ENCODE results near the gene SPARCL1. TPM values are rescaled to one million over a fixed set of nuclear protein-coding genes. Genes with fewer than 3 reads are reported as not detected.

The SPARCL1 gene
- total RNA-seq, 1 donor from 2014 or later = 8.6 TPM

DNA sequence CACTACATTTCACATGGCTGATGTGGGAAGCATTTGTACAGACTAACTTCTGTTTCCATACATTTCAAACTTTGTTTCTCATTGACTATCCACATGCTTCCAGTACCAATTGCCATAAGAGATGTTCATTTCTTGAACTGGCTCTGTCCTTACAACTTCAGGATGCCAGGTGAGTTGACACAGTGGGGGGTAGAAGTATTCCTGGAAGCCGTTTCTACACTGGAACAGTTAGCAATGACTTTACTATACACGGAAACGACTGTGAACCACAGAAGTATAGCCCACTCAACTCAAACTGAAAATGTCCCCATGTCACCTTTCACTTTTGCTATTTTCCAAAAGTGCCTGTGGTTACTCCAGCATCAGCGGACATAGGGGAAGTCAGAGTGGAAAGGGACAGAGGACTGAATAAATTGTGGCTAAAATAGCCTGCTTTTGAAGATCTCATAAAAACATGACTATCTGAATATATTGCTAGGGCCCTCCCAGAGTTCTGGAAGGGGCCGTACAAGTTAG lies 41.2 kb upstream of the SPARCL1 start:
- Mint-ChIP-seq H3K4me3 (no peak overlapping the region), H3K36me3 (ENCODE audit: low read depth) (no peaks in the 10 kb centered on the region), H3K9me3 (no peaks in the 10 kb centered on the region), H3K27ac (ENCODE audit: unreplicated experiment) (no peak overlapping the region), H3K27me3 (ENCODE audit: low read depth) (no peaks in the 10 kb centered on the region), H3K4me1 (no peaks in the 10 kb centered on the region)
- TF ChIP-seq, protein P1, sequence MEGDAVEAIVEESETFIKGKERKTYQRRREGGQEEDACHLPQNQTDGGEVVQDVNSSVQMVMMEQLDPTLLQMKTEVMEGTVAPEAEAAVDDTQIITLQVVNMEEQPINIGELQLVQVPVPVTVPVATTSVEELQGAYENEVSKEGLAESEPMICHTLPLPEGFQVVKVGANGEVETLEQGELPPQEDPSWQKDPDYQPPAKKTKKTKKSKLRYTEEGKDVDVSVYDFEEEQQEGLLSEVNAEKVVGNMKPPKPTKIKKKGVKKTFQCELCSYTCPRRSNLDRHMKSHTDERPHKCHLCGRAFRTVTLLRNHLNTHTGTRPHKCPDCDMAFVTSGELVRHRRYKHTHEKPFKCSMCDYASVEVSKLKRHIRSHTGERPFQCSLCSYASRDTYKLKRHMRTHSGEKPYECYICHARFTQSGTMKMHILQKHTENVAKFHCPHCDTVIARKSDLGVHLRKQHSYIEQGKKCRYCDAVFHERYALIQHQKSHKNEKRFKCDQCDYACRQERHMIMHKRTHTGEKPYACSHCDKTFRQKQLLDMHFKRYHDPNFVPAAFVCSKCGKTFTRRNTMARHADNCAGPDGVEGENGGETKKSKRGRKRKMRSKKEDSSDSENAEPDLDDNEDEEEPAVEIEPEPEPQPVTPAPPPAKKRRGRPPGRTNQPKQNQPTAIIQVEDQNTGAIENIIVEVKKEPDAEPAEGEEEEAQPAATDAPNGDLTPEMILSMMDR (conservative IDR thresholded peaks at IDR 0.05) = no peak
- DNase-seq (ENCODE audit: low read depth, low spot score) = no peak

DNA sequence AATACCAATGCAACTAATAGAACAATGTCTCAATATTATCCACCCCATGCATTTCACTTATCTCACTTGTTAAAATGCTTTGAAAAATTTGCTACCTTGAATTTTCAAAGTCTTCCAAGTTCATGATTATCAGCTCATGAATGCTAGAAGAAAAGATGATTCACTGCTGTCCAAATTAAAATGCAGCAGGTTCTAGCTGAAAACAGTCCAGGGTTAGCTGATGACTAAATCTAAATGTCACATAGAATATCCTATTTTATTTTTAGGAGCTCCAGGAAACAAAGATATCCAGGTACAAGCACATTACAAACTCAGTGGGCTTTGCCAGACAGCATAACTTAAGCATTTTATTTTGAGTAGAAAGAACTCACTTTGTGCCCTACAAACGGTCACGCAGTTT lies 38.0 kb upstream of the SPARCL1 start:
- Mint-ChIP-seq H3K27me3 (ENCODE audit: low read depth) (no peaks in the 10 kb centered on the region), H3K9me3 (no peaks in the 10 kb centered on the region), H3K27ac (ENCODE audit: unreplicated experiment) (no peak overlapping the region), H3K36me3 (ENCODE audit: low read depth) (no peaks in the 10 kb centered on the region), H3K4me3 (no peak overlapping the region), H3K4me1 (no peaks in the 10 kb centered on the region)
- TF ChIP-seq, protein P1 (conservative IDR thresholded peaks at IDR 0.05) = no peak
- DNase-seq (ENCODE audit: low read depth, low spot score) = no peak

DNA sequence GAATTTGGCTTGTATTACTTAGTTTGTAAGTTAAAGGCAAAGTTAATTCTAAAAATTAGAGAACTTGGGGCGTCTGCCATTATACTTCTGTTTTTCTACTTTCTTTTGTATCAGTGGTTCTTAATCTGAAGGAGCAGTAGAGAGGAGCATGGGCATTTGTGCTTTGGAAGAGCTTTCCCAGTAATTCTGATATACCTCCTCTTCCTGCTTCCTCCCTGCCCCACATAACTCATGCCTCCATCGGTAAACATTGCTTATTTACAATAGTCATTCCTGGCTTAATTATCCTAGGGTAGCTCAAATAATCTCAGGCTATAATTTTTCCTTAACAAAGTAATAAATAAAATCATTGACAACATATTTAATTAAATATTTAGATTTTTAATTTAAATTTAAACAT lies 37.1 kb upstream of the SPARCL1 start:
- no peak overlapping the region for H3K4me3 Mint-ChIP-seq
- TF ChIP-seq, protein P1 (conservative IDR thresholded peaks at IDR 0.05) = no peak
- H3K36me3 Mint-ChIP-seq (ENCODE audit: low read depth) = no peaks in the 10 kb centered on the region
- no peak overlapping the region for H3K27ac Mint-ChIP-seq (ENCODE audit: unreplicated experiment)
- H3K9me3 Mint-ChIP-seq = no peaks in the 10 kb centered on the region
- DNase-seq (ENCODE audit: low read depth, low spot score) = no peak
- no peaks in the 10 kb centered on the region for H3K4me1 Mint-ChIP-seq
- no peaks in the 10 kb centered on the region for H3K27me3 Mint-ChIP-seq (ENCODE audit: low read depth)

DNA sequence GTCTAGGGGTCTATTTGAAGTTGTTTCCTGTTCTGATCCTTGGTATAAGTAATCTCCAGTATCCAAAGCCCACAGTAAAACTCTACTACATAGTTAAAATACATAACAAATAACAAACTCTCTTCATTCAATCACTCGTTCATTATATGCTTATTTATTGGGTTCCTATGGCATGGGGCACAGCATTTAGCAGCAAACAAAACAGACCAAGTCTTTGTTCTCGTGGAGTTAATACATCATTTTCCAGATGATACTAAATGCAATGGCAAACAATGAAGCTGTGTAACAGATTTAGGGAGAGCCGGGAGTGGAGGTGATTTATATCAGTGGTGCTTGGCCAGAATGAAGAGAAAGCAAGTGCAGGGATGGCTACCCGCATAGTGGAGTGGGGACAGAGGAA lies 36.6 kb upstream of the SPARCL1 start:
- DNase-seq (ENCODE audit: low read depth, low spot score) = no peak
- H3K4me1 Mint-ChIP-seq = no peaks in the 10 kb centered on the region
- H3K4me3 Mint-ChIP-seq = no peak overlapping the region
- no peaks in the 10 kb centered on the region for H3K36me3 Mint-ChIP-seq (ENCODE audit: low read depth)
- no peaks in the 10 kb centered on the region for H3K9me3 Mint-ChIP-seq
- no peaks in the 10 kb centered on the region for H3K27me3 Mint-ChIP-seq (ENCODE audit: low read depth)
- TF ChIP-seq, protein P1 (conservative IDR thresholded peaks at IDR 0.05) = no peak
- H3K27ac Mint-ChIP-seq (ENCODE audit: unreplicated experiment) = no peak overlapping the region

DNA sequence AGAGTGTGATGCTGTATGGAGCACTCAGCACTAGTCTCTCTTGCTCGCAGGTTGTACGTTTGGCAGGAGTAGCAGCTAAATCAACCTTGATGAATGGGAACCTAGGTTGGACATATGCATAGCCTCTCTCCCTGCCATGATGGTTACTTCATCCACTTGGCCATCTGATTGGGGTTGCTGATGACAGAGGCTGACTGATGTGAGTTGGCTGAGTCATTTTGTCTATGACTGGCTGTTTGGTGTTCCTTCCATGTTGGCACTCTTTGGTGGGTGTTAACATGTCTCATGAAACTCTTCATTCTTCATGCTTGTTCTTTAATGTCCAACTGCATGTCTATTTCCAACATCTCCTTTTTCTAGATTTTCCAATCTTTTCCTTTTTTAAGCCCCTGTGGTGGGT lies 31.6 kb upstream of the SPARCL1 start:
- H3K36me3 Mint-ChIP-seq (ENCODE audit: low read depth) = no peaks in the 10 kb centered on the region
- H3K9me3 Mint-ChIP-seq = peaks cover 2% of the 10 kb centered on the region
- no peak overlapping the region for H3K4me3 Mint-ChIP-seq
- no peak overlapping the region for H3K27ac Mint-ChIP-seq (ENCODE audit: unreplicated experiment)
- no peak for DNase-seq (ENCODE audit: low read depth, low spot score)
- no peaks in the 10 kb centered on the region for H3K4me1 Mint-ChIP-seq
- TF ChIP-seq, protein P1 (conservative IDR thresholded peaks at IDR 0.05) = no peak
- H3K27me3 Mint-ChIP-seq (ENCODE audit: low read depth) = no peaks in the 10 kb centered on the region
